Coronary artery (tissue), 2 donors: ENCODE data around the gene CD93.

ENCODE experiments used
- DNase-seq: peaks from one replicate; pipeline ENCODE4 v3.0.0-alpha.2; 2017; ENCODE audit warnings: low spot score
- H3K27ac ChIP-seq, 2 donors: fragments of 200-600 bp; sonication (generic); one replicate each; pipeline ENCODE4 v1.5.1; 2016 to 2019
- H3K4me3 ChIP-seq: fragments of 200-600 bp; sonication (generic); 2 replicates; pipeline ENCODE4 v1.5.1; 2016; ENCODE audit warnings: mild to moderate bottlenecking, moderate library complexity
- CTCF ChIP-seq: fragments of 200-600 bp; sonication (generic); IDR thresholded peaks from one replicate; pipeline ENCODE4 v1.5.1; 2019; ENCODE audit warnings: antibody characterized with exemption

The CD93 gene

GRCh38 chr20:23084282-23084844 is 1.8 kb downstream of the CD93 start:
- peak; percentile 69 for DNase-seq
- H3K4me3 ChIP-seq = peak overlapping the region; percentile 71
- H3K27ac ChIP-seq = peak overlapping the region; percentile 85 to 98

GRCh38 chr20:23083553-23084220 is 2.4 kb downstream of the CD93 start:
- Histone ChIP-seq H3K4me3 (peak overlapping the region; percentile 71), H3K27ac (peak overlapping the region; percentile 85 to 98)
- peak; percentile 73 for DNase-seq
- TF ChIP-seq CTCF = no peak

More at GRCh38 chr20:23084282-23084844, 1.8 kb downstream of the CD93 start:
- TF ChIP-seq CTCF = no peak

- TF ChIP-seq CTCF = no peak
- Histone ChIP-seq H3K27ac (peak overlapping the region; percentile 85 to 98), H3K4me3 (peak overlapping the region; percentile 71)
- DNase-seq = peak; percentile 78
Observed at GRCh38 chr20:23082846-23083552, 3.1 kb downstream of the CD93 start.

- DNase-seq = peak; percentile 70
- no peak for TF ChIP-seq CTCF
- Histone ChIP-seq H3K4me3 (peak overlapping the region; percentile 71), H3K27ac (peak overlapping the region in 1 of 2 donors; percentile 98)
Observed at GRCh38 chr20:23081263-23081819, 4.8 kb downstream of the CD93 start.

- Histone ChIP-seq H3K27ac (peak overlapping the region in 1 of 2 donors; percentile 98), H3K4me3 (peak overlapping the region; percentile 71)
- no peak for TF ChIP-seq CTCF
- peak; percentile 52 for DNase-seq
Observed at GRCh38 chr20:23080521-23080920, 5.6 kb downstream of the CD93 start.

GRCh38 chr20:23079926-23080325 is 6.2 kb downstream of the CD93 start:
- Histone ChIP-seq H3K4me3 (no peak overlapping the region), H3K27ac (peak overlapping the region in 1 of 2 donors; percentile 23)
- no peak for TF ChIP-seq CTCF
- DNase-seq = no peak
